ENCODE measurements around the gene RBM7.

The RBM7 gene

DNA sequence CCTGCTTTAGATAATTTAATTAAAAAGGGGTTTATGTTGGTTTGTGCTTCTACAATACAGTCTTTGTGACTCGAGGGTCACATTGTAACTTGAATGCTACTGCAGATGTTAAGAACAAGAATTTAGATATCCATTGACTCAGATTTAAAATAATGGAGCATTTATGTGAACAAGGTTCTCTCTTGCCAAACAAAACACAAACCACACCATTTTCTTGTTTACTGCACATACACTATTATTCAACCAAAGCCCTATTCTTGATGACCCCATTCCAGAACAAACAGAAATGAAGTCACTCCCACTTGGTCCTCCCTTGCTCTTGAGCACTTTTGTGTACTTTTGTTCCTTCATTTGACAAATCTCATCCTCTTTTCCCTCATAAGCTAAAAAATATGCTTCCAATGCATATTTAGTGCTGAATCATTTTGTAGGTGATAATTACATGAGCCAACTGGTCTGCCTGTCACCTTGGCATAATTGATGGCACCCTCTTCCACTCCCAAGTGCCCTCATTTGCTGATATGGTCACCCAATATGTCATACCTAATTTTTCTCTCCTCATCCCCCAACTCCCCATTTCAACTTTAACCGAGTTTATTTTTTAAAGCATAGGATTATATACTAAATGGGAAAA, 3.0 kb upstream of the RBM7 start:
- no peak for FAIRE-seq

DNA sequence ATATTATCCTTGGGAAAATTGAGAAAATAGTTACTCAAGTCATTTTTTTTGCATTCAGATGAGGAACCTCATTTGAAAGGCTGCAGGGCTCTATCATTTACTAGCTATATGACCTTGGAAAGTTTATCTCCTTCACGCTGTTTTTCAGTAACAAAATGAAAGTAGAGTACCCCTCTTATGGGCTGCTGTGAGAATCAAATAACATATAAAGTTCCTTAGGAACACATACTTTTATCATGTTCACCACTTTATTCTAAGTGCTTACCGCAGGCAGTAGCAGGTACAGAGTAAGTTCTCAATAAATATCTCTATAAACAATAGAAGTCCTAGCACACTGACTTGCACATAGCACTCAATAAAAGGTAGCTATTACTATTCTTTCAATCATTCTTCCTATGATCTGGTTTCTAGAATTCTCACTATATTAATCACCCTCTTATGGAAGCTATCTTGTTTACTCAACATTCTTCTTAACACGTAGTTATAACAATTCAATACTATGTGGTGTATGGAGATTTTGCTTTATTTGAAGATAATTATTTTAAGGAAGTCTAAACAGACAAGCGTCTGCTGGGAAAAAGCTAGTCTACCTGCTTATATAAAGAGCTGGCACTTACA, 2.1 kb upstream of the RBM7 start:
- no peak for FAIRE-seq

DNA sequence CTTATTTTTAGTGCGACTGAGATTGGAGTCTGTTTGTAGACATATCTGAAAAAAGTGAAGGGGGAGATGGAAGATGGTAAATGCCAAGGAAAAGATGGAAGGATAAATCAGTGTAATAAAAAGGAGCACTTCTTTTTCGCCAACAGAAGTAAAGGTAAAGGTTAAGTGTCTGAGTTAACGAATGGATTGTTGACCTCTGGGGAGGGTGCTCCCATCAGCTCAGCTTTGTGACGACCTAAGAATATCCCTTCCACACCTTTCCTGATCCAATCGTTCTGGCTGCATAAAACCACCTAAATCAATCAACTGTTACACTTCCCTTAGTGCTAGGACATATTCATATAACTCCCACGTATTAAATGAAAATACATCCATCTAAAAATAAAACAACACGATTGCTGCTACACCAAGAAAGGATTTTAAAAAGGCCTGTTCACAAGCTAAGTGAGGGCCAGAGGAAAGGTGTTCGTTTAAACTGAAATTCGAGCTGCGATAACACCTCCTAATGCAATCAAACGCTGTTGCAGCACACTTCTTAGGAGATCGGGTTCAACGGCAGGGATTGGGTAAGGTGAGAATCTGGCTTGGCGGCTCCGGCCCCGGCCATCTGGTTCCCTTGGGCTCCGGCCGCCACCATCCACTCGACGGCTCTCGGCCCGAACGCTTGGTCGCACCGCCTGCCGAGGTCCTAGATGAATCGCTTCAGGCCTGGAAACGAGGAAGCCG, 813 bp upstream of the RBM7 start:
- no peak for FAIRE-seq

DNA sequence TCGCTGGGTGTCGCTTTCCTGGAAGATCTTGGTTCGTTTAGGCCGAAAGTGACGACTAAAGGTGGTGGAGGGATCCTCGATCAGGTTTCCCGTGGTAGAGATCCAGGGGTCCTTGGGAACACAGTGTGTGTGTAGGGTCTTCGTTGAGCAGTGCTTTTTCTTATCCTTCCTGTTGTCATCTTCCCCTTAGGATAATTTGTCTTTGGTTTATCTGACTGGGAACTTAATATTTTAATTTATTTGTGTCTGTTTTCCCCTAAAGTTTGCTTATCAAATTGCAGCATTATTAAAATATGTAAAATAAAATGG, 403 bp downstream of the RBM7 start:
- FAIRE-seq = no peak

DNA sequence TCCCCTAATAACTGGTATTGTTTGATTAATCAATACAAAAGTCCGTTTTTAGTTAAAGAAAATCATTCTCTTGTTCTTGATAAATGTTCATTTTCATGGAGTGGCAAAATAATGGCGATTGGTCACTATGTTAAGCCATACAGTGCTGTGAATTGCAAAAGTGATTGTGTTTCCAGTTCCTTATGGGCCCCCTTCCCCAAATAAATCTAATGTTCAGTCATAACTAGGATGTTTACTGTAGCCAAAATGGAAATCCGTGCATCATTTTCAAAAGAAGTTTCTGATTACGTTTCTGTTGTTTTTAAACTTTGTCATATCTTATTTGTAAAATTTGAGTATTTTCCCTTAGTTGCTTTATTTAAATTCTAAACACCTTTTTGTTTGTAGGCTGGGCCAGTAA, 845 bp downstream of the RBM7 start:
- no peak for FAIRE-seq

DNA sequence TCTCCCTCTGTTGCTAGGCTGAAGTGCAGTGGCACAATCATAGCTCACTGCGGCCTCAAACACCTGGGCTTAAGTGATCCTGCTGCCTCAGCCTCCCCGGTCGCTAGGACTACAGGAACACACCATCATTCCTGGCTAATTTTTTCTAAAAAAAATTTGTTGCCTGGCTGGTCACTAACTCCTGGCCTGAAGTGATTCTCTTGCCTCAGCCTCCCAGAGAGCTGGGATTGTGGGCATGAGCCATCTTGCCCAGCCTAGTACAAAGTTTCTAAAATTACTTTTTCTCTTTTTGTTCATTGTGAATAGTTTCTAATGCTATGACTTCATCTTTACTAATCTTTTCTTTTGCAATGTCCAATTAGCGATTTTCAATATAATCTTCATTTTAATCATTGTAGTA, 12.5 kb downstream of the RBM7 start:
- FAIRE-seq = no peak

DNA sequence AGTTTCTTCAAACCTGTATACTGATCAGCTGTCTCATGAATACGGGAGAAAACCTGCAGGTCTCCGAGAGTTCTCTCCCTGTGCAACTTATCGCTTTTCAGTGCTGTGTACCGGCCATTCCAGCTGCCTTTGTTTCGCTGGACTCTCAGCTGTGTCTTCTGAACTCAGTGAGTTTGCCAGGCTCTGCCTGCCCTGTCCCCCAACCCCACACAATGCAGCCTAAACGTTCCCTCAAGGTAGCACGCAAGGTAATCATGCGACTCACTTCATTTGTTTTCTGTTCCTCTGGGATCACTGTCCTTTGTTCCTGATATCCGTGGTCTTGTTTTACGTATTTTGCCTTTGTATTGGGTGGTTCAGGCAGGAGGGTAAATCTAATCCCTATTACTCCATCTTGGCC, 13.5 kb downstream of the RBM7 start:
- no peak for FAIRE-seq

DNA sequence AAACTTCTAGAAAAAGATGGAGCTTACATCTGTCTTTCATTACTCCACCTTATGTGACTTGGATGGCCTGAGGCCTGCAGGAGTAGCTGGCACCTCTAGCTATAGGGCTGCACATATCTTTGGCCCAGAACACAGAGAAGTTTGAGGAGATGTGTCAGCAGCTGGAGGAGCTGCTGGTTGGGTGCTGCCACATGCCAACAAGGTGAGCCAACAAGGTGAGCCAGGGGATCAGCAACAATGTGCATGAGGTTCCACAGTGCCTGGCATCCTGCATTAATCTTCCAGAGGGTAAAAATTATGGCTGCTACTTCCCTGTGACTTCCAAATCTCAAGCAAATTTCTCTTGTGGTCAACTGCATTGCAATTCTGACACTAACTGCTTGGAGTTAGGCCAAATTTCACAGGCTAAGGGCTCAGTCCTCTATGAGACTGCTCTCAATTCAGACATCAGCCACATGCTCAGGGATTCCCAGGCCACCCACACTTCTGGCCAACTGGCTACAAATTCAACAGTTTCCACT, 16.0 kb downstream of the RBM7 start:
- no peak for FAIRE-seq

DNA sequence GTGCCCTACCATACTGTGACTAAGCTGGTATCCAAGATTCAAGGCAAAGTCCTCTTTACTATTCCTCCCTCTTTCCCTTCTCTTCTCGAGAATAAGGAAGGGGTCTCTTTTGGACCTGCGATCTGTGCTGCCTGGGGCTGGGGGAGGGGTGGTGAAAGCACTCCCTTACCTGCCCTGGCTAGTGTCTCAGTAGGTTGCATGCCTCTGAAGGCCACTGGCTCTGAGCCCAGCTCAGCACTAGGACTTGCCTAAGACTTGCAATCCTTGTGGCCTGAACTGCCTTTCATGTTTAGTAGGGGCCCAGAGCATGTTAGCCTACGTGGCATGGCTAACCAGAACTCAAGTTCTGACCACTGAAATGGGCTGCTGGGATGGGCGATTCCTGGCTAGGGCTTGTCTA, 25.8 kb downstream of the RBM7 start:
- no peak for FAIRE-seq

DNA sequence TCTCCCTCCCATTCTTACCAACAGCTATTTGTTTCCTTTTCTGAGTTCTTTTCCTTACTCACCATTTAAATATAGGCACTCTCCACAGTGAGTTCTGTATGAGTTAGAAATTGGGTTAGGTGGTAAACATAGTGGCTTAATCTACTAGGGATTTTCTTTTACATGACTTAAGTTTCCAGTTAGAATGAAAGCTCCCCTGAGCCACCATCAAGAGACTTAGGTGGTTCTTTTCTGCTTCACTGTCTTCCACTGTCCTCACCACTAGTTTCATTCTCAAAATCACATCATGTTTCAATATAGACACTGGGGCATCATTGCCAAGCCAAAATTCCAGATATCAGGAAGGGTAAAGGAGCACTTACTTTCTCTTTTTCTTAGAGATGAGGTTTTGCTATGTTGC, 29.8 kb downstream of the RBM7 start:
- no peak for FAIRE-seq

DNA sequence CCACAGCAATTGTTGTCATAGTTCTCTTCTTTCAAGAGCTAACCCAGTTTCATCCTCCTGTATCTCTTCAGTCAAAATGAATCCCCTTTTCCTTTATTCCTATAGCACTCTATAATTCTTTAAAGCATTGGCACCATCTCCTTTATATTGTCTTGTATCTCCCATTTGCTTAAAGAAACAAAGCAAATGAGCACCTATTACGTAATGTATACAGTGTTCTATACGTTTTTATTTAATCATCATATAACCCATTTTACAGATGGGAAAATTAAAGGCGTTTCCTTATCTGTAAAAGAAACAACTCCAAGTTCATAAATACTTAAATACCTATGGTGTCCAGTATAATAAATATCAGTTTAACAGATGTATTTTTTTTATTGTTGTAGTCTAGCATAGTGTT, 32.4 kb downstream of the RBM7 start:
- no peak for FAIRE-seq

DNA sequence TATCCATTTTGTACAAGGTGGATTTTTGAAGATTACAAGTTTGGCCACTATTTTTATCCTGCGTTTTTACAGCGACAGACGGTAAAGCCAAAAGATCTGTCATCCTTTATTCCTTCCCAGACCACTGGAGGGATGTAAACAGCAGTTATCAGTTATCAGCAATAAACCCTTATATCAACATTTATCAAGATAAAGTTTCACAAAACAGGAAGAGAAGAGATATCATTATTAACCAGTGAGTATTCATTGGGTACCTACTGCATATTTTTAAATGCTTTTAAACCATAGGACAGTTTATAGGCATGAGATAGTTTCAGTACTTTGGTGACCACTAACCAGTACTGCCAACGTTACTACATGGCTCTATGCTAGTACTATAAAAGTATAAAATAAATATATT, 32.9 kb downstream of the RBM7 start:
- FAIRE-seq = no peak

DNA sequence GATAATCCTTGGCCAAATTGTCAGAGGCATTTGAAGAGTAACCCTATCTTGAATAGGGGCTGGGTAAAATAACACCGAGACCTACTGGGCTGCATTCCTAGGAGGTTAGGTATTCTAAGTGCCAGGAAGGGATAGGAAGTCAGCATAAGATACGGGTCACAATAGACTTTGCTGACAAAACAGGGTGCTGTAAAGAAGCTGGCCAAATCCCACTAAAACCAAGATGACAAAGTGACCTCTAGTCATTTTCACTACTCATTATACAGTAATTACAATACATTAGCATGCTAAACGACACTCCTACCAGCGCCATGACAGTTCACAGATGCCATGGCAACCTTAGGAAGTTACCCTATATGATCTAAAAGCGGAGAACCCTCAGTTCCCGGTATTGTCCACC, 37.8 kb downstream of the RBM7 start:
- no peak for FAIRE-seq

DNA sequence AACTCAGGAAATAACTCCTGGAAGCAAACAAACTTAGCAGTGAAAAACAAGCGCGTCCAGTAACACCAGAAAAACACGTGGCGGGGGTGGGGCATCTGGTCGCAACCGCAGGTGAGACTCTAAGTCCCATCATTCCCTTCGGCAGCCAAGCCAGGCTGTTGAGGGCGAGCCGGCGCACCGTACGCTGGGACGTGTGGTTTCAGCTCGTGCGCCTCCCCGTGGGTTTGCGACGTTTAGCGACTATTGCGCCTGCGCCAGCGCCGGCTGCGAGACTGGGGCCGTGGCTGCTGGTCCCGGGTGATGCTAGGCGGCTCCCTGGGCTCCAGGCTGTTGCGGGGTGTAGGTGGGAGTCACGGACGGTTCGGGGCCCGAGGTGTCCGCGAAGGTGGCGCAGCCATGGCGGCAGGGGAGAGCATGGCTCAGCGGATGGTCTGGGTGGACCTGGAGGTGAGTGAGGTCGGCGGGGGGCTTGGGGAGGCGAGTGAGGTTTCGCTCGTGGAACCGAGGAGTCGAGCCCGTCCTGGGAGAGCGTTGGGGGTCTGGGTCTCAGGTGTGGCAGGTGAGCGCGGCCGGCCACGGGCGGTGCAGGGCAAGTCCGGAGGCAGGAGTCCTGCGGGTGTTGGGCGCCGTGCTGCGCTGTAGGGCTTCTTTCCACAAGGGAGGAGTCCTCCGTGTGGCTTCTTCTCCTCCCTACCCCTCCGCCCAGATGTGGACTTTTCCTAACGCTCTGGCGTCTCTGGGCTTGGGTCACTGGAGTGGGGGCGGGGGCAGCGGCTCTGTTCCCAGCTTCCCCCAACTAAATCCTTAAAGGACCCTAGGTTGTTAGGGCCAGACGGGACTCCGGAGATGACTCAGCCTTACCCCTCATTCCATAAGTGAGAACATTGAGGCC, 39.0 kb downstream of the RBM7 start, which contains the start of gene REXO2:
Gene REXO2, plus strand, starts transcription at position 239 of the 892 bp plus-strand sequence. Its CDS starts 62 bp downstream, at position 301.
- FAIRE-seq = peak; percentile 96

DNA sequence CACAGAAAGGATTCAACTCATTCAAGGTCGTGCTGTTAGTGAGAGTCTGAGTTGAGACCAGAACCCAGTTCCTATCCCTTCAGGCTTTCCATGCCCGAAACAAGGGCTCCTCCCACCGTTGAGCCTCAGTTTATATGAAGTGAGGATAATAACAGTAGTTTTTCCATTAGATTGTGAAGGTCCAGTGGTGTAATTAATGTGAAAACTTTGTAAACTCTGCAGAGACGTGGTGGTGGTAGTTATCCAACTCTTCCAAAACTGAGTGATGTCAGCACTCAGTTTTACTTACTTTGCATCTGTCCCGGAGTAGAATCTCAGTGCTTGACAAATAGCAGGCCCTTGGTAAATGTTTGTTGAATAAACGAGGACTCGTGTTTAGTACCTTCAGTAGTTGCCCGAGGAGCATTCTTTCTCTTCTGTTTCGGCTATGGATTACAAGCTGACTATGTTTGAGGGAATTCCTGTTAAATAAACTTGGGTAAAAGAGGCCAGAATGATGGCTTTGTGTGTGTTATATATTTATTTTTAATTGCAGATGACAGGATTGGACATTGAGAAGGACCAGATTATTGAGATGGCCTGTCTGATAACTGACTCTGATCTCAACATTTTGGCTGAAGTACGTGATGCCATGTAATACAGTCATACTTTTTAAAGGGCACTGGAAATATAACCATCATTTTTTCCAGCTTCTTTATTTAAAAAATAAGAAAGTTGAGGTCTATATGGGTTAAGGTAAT, 39.8 kb downstream of the RBM7 start:
- FAIRE-seq = no peak

DNA sequence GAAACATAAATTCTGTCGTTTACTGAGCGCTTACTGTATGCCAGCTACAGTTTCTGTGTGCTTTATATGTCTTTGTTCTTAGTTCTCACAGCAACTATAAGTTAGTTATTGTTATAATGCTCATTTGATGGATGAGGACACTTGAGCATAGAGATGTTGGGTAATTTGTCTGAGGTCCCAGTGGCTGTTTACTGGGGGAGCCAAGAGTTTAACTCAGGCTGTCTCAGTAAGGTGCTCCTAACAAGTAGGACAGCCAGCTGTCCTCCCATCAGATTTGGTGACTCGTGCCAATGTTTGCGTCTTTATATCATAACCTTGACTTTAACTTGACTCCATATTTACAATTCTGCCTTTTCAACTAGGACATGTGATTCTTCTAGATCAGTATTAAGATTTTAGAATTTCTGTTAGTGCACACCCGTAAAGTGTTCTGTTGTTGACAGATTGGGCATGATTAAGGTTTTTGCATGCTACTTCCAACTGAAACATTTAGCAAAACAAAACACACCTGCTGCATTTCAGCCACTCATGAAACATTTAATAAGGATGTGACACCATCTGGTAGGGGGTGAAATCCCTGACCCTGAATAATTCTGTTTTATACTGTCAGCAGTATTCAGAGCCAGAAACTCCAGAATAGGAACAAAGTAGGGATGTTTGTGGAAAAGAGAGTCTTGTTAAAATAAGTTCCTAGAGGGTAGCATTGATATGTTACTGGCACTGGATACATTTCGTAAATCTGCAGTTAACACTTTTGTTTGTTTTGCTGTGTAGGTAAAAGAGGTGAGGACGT, 40.7 kb downstream of the RBM7 start:
- FAIRE-seq = no peak

DNA sequence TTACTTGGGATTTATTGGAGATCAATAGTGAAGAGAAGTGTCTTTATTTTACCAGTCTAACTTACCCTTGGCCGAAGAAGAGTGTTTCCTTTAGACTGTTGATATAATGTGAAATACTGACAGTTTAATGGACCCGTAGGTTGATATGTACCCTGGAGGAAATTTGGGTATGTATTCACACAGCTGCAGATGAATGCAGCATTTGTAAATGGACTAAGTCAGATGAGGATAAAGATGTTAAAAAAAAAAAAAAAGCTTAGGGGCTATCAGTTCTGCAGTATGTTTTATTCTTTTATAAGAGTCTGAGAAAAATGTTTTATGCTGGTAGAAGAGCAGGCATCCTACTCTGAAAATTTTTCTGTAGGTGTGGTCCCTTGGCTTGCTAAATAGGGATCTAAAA, 41.5 kb downstream of the RBM7 start:
- FAIRE-seq = no peak

DNA sequence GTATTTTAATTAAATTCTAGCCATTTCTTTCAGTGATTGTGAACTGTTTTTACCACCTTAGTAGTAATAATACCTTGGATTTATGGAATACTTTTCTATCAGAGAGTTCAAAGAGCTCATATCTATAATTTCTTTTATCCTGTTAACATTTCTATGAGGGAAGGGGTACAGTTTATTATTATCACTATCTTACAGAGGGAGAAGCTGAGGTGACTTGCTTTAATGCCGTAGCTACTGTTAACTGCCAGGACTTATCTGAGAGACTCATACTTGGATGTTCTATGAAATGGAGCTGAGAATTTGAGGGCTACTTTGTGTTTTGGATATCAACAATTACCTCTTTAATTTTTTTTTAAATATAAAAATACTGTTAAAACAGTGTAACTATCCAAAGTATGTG, 42.1 kb downstream of the RBM7 start:
- no peak for FAIRE-seq

DNA sequence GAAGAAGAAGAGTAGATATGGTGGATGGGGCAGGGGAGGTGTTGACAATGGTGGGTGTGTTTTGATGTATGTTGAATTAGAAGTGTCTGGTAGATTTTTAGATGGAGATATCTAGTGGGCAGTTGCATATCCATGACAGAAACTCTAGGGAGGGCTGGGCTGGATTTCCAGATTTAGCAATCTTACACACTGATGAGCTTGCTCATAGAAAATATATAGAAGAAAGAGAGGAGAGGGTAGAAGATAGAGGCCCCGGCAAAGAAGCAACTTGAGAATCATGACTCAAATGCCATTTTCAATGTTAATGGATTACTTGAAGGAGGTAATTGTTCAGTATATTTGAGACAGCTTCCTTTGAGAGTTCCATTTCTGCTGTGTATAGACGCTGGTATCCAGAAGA, 47.0 kb downstream of the RBM7 start:
- FAIRE-seq = no peak

DNA sequence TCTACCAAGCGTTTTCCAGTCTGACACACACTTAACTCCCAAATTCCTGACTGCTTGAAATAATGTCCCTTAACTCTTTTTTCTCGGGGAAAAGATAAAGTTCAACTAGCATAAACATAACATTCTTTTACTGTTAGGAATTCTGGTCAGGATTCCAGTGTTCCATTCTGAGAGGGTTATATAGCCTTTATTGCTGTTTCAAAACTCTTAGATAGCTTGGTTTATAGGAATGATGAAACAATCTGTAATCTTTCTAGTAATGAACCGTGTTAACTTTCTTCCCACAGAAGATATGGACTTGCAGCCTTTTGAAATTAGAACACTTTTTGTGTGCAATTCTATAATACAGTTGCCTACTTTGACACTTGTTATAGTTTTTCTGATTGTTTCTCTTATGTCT, 47.4 kb downstream of the RBM7 start:
- FAIRE-seq = no peak

DNA sequence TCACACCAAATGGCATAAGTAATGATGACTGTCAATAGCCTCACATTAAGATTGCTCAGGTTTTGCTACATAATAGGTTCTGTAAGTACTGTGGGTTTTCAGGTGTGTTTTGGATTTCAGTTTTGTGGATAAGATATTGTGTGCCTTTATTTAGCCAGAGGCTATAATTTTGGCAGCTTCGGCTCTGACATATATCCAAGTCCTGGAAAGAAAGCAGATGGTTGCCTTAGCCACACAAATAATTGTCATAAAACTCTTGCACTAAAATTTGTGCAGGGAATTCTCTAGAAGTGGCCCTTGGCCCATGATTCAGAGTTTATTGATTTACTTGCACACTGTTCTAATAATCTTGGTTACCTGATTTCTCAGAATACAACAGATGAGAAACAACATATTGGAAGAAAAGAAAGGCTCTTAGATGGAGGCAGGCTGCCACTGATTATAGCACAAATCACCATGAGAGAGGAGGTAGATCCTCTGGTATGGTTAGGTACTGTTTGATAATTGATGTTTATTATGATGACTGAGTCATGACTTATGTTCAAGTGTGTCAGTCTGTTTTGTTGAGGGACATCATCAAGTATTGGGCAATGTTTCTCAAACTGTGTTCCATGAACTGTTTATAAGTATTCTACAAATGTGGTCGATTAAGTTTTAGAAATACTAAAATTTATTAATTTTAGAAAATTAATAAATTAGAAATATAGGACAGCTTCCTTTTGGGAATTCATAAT, 48.5 kb downstream of the RBM7 start:
- FAIRE-seq = no peak
